ENCODE data around the gene SELENOM. TPM values are rescaled to one million over a fixed set of nuclear protein-coding genes. Genes with fewer than 3 reads are reported as not detected.

Gene SELENOM
- total and polyA plus RNA-seq, 2 of the 8 experiments (the other 6 are each of a cell fraction or from before 2014, with no cell fraction given): 22.7 to 40.0 TPM

DNA sequence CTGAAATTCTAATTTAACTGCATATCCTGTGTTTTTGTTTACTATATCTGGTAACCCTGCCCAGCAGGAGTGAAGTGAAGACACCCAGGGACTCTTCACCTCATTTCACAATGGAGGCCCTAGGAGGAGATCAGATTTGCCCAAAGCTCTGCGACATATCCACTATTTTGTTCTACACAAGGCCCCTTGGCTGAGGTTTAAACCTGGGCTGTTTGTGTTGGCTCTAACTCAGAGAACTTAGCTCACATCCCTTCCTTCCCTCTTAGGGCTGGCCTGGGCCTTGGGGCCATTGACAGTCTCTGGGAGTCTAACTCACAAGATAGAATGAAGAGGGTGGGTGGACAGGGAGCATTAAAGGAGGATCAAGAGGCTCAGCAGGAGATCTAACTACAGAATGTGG lies 41.1 kb upstream of the SELENOM start (continued):
- TF ChIP-seq, protein P1, sequence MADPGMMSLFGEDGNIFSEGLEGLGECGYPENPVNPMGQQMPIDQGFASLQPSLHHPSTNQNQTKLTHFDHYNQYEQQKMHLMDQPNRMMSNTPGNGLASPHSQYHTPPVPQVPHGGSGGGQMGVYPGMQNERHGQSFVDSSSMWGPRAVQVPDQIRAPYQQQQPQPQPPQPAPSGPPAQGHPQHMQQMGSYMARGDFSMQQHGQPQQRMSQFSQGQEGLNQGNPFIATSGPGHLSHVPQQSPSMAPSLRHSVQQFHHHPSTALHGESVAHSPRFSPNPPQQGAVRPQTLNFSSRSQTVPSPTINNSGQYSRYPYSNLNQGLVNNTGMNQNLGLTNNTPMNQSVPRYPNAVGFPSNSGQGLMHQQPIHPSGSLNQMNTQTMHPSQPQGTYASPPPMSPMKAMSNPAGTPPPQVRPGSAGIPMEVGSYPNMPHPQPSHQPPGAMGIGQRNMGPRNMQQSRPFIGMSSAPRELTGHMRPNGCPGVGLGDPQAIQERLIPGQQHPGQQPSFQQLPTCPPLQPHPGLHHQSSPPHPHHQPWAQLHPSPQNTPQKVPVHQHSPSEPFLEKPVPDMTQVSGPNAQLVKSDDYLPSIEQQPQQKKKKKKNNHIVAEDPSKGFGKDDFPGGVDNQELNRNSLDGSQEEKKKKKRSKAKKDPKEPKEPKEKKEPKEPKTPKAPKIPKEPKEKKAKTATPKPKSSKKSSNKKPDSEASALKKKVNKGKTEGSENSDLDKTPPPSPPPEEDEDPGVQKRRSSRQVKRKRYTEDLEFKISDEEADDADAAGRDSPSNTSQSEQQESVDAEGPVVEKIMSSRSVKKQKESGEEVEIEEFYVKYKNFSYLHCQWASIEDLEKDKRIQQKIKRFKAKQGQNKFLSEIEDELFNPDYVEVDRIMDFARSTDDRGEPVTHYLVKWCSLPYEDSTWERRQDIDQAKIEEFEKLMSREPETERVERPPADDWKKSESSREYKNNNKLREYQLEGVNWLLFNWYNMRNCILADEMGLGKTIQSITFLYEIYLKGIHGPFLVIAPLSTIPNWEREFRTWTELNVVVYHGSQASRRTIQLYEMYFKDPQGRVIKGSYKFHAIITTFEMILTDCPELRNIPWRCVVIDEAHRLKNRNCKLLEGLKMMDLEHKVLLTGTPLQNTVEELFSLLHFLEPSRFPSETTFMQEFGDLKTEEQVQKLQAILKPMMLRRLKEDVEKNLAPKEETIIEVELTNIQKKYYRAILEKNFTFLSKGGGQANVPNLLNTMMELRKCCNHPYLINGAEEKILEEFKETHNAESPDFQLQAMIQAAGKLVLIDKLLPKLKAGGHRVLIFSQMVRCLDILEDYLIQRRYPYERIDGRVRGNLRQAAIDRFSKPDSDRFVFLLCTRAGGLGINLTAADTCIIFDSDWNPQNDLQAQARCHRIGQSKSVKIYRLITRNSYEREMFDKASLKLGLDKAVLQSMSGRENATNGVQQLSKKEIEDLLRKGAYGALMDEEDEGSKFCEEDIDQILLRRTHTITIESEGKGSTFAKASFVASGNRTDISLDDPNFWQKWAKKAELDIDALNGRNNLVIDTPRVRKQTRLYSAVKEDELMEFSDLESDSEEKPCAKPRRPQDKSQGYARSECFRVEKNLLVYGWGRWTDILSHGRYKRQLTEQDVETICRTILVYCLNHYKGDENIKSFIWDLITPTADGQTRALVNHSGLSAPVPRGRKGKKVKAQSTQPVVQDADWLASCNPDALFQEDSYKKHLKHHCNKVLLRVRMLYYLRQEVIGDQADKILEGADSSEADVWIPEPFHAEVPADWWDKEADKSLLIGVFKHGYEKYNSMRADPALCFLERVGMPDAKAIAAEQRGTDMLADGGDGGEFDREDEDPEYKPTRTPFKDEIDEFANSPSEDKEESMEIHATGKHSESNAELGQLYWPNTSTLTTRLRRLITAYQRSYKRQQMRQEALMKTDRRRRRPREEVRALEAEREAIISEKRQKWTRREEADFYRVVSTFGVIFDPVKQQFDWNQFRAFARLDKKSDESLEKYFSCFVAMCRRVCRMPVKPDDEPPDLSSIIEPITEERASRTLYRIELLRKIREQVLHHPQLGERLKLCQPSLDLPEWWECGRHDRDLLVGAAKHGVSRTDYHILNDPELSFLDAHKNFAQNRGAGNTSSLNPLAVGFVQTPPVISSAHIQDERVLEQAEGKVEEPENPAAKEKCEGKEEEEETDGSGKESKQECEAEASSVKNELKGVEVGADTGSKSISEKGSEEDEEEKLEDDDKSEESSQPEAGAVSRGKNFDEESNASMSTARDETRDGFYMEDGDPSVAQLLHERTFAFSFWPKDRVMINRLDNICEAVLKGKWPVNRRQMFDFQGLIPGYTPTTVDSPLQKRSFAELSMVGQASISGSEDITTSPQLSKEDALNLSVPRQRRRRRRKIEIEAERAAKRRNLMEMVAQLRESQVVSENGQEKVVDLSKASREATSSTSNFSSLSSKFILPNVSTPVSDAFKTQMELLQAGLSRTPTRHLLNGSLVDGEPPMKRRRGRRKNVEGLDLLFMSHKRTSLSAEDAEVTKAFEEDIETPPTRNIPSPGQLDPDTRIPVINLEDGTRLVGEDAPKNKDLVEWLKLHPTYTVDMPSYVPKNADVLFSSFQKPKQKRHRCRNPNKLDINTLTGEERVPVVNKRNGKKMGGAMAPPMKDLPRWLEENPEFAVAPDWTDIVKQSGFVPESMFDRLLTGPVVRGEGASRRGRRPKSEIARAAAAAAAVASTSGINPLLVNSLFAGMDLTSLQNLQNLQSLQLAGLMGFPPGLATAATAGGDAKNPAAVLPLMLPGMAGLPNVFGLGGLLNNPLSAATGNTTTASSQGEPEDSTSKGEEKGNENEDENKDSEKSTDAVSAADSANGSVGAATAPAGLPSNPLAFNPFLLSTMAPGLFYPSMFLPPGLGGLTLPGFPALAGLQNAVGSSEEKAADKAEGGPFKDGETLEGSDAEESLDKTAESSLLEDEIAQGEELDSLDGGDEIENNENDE (IDR thresholded peaks at IDR 0.05; ENCODE audit: insufficient replicate concordance, low read length): no peak
